Measurements from ENCODE around the gene MYOF.
A peak's percentile ranks its signal among the peaks of the same experiment; 100 is the strongest.

Gene MYOF

DNA sequence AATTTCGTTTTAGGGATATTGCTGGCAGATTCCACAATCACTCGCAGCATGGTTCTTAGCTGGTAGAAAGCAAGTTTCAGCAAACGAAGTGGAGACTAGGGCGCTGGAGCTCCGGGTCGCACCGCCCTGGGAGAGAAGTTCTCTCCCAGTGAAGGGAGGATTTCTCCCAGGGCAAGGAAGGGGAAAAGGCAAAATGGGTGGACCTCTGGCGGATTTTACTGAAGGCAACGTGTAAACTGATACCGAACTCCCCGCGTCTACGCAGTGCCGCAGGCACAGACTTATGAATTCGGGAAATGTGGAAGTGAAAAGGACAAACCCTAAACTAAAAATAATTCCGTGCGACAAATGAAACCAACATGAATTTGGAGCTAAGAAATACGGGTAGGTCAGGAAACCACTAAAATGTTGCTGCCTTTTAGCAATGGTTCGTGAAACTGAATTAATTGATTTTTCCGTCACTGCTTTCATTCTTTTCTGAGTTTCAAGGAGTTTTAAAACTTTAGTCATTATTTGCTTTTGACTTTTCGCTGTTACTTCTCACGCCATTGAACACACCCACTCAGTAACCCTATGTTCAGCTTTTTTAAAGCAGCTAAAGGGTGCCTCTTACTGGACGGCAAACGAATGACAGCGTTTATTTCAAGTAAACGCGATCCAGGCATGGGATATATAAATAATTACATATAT, at the start of gene MYOF:
TSS of gene MYOF (minus strand) at position 190 of the 690 bp plus-strand sequence. CDS start at position 50, 140 bp downstream.
- DNase-seq = peak; percentile 55

GRCh38 chr10:93518531-93518930, 36.4 kb upstream of the MYOF start:
- no peak for DNase-seq

GRCh38 chr10:93516006-93516380, 33.9 kb upstream of the MYOF start:
- DNase-seq = no peak

DNA sequence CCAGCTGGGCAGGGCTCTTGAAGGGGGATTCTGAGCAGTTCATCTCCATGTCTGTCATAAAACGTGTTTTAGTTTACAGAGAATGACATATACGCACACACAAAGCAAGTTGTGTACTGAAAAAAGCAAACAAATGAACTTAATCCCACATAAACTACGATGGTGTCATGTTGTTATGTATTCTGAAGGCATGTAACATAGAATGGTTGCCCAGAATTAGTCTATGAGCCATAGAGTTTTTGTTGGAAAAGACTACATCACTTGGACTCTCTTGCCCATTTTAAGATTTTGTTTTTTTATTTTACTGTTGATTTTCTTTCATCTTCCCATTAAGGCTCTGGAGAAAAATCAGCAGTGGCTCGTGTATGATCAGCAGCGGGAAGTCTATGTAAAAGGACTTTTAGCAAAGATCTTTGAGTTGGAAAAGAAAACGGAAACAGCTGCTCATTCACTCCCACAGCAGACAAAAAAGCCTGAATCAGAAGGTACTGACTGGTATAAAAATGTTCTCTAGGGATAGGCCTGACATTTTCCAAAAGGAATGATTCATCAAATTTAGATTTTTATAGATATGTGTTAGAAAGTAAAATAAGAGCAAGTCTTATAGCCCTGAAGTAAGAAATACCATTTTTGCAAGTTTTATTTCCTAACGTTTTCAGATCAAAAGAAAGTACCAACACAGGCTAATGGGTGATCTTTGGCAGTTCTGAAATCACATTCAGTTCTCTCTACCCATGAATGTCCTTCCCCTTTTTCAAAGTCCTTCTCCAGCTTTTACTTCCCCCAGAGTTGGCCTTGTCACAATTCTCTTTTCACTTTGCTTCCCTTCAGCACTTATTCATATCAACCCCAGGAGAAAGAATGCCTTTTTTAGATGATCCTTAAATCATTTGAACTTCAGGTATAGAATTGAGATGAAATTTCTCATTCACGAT, 33.2 kb upstream of the MYOF start:
- no peak for DNase-seq

GRCh38 chr10:93514521-93514920, 32.4 kb upstream of the MYOF start:
- DNase-seq = peak; percentile 10

DNA sequence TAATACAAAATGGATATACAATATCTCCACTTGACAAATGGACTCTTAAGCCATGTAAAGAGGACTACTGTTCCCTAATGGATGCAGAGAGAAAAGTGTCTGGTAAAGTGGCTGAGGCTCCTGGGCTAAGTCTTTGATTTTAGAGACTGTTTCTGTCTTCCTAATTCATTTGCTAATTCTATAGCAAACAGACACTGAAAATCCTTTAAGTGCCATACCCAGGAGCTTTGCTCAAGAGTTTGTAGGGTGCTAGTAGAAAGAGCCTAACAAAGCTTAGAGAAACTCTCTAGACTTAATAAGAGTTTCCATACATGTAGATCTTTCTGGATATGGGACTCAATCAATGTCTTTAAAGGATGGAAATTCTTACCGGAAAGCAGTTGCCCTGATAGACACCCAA, 31.0 kb upstream of the MYOF start:
- DNase-seq = no peak

DNA sequence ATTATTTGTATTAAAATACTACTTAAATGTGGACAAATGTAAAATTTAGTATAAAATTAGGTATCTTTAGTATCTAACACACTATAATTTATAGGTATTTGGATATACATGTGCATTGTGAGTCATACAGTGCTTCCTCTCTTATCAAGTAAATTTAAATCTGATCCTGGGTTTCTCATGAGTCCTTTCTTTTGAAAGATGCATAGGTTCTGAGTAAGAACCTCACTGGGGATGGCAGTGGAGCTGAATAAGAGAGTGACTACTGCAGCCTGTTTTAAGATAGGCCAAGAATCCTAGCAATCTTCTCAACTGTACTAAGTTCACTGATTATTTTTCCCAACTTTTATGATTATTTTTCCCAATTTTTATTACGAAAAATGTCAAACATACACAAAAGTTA, 30.4 kb upstream of the MYOF start:
- DNase-seq = no peak

- DNase-seq = no peak
Measured at GRCh38 chr10:93509816-93510215, 27.7 kb upstream of the MYOF start.

- DNase-seq = no peak
Measured at GRCh38 chr10:93505075-93505474, 22.9 kb upstream of the MYOF start.

GRCh38 chr10:93503075-93503474, 20.9 kb upstream of the MYOF start:
- no peak for DNase-seq

GRCh38 chr10:93501650-93502049, 19.5 kb upstream of the MYOF start:
- no peak for DNase-seq

DNA sequence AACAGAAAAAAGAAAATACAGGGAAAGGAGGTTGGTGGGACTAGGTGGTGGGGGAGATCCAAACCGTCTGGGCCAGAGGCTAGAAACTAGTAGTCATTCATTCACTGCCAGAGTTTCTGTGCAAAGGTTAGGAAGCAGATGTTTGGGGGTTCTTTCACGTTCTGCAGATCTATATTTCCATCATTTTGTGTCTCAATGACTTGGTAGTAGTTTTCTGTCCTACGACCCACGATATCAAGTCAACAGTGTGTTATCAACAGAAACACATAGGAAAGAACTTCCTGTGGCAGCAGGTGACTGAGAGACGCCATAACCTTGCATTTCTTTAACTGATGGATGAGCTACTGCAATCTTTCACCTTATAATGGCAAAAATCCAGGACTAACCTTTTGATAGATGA, 16.0 kb upstream of the MYOF start:
- no peak for DNase-seq

- peak; percentile 88 for DNase-seq
Measured at GRCh38 chr10:93496322-93497041, 14.3 kb upstream of the MYOF start, which contains the start of gene CEP55. Gene CEP55, plus strand, starts transcription at chr10:93496612. Its CDS starts 3,440 bp downstream, at chr10:93500052.

- peak; percentile 16 for DNase-seq
Measured at GRCh38 chr10:93495654-93496321, 13.7 kb upstream of the MYOF start.

- no peak for DNase-seq
Measured at GRCh38 chr10:93494494-93494893, 12.4 kb upstream of the MYOF start.

DNA sequence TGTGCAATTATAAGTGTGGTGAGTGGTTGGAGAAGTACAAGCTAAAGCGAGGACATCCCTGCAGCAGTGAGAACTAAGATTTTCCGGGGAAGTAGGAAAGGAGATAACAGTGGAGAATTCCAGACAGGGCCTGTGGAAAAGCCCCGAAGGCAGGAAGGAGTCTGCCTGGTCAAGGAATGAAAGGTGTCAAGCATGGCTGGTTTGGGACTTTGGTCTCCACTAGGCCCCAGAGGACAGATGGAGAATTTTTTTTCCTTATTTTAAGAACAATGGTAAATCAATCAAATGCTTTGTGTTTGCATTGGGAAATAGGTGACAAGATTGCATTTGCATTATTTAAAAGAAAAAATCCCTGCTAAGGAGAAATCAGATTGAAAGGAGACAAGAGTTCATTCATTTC, 11.0 kb upstream of the MYOF start:
- no peak for DNase-seq

DNA sequence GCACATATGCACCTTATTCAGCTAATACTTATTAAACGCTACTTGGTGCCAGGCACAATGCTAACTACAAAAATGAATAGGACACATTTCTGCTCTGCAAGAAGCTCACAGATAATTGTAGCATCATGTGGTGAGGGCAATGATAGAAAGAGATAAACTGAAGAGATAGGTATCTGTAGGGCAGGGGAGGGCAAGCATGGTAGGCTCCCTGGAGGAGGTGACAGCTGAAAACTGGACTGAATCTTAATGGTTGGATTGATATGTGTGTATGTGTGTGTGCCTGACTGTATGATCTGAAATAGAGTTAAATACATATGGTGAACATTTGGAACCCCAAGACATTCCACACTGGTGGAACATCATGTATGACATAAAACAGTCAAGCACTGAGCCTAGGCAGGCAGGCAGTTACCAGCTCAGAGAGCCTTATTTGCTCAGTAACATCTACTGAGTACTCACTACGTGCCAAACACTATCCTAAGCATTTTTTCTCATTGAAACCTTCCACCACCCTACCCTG, 9.5 kb upstream of the MYOF start:
- DNase-seq = no peak

- no peak for DNase-seq
Measured at GRCh38 chr10:93488956-93489528, 6.9 kb upstream of the MYOF start.

DNA sequence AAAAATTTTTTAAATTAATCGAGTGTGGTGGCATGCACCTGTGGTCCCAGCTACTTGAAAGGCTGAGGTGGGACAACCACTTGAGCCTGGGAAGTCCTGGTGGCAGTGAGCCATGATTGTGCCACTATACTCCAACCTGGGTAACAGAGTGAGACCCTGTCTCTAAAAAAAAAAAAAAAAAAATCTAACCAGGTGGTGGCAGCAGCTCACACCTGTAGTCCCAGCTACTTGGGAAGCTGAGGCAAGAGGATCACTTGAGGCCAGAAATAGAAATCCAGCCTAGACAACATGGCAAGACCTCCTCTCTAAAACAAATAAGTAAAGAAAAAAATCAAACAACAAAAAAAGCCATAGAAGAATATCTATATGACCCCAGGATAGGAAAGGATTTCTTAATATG, 3.6 kb upstream of the MYOF start:
- no peak for DNase-seq

DNA sequence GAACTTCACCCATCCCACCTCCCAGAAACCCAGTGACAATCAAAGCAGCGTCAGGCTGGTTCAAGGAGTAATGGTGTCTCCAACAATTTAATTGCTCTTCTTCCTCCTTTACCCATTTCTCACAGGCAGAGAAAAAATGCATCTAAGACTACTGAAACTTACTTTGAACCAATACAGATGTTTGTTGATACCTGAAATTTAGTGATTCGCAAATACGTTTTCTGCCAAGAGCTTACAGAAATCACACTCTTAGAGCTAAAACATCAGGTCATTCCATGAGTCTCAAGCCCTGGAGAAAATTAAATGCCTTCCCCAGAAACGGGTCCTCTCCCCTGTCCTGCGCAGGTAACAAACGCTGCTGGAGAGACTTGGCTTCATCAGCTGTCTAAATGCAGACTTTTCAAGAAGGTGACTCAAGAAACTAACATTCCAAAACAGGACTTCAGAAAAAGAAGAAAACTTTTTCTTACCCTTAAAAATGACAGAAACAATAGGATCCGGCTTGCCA, 443 bp downstream of the MYOF start:
- DNase-seq = no peak

DNA sequence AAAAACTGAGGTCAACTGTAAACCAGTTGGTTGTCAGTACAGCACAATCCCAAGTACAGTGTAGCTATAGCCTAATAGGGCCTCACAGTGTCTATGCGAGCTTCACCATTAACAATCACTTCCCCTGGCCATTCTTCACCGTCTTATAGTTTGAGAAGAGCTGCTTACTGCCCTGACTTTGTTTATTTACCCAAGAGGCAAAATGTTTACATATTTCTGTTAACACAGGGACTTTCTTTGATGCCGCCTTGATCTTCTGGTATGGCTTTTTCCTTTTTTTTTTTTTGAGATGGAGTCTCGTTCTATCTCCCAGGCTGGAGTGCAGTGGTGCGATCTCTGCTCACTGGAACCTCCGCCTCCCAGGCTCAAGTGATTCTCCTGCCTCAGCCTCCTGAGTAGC, 3.3 kb downstream of the MYOF start:
- DNase-seq = no peak

- DNase-seq = no peak
Measured at GRCh38 chr10:93476756-93477155, 5.4 kb downstream of the MYOF start.
